H1 (cell line): ENCODE measurements around the gene ARL5C. TPM values are rescaled to one million over a fixed set of nuclear protein-coding genes. Genes with fewer than 3 reads are reported as not detected.

Experiments
- ASH2L ChIP-seq: fragments of 200-600, 300-600 bp; sonication (generic); IDR thresholded peaks from one replicate; pipeline ENCODE4 v1.7.1; 2017; ENCODE audit warnings: low read length
- CEBPB ChIP-seq: IDR thresholded peaks from 2 replicates; pipeline ENCODE4 v1.6.1; 2012; ENCODE audit warnings: low read depth, low read length
- CHD2 ChIP-seq: IDR thresholded peaks from 2 replicates; pipeline ENCODE4 v1.6.1; 2012; ENCODE audit warnings: low read length, improper control_type of control experiment
- CHD7 ChIP-seq: fragments of 300-600 bp; sonication (generic); IDR thresholded peaks from 2 replicates; pipeline ENCODE4 v1.7.1; 2012; ENCODE audit warnings: low read length, moderate library complexity, mild to moderate bottlenecking, inconsistent platforms; ENCODE audit not compliant: insufficient replicate concordance
- KDM5A ChIP-seq: fragments of 200-600 bp; IDR thresholded peaks from 2 replicates; pipeline ENCODE4 v1.7.1; 2012; ENCODE audit warnings: mild to moderate bottlenecking, low read length, inconsistent platforms, mixed read lengths
- RXRA ChIP-seq: IDR thresholded peaks from 2 replicates; pipeline ENCODE4 v1.6.1; 2011; ENCODE audit warnings: low read depth, mild to moderate bottlenecking, low read length, moderate library complexity; ENCODE audit not compliant: insufficient read depth
- SP2 ChIP-seq: IDR thresholded peaks from 2 replicates; pipeline ENCODE4 v1.6.1; 2012; ENCODE audit warnings: mild to moderate bottlenecking, low read length, inconsistent platforms
- SP4 ChIP-seq: IDR thresholded peaks from 2 replicates; pipeline ENCODE4 v1.6.1; 2012; ENCODE audit warnings: low read length, inconsistent platforms
- TCF12 ChIP-seq: IDR thresholded peaks from 2 replicates; pipeline ENCODE4 v1.6.1; 2011; ENCODE audit warnings: low read depth, mild to moderate bottlenecking, low read length
- USF2 ChIP-seq: IDR thresholded peaks from 2 replicates; pipeline ENCODE4 v1.6.1; 2011; ENCODE audit warnings: low read length, improper control_type of control experiment
- polyA plus RNA-seq, 7 experiments: library from polyadenylated mRNA; depleted of rRNA in 3 of 7; stranded (reverse) in 5 of 7; unstranded in 2 of 7; fragments of >200 nt in 5 of 7; fragments of 200-250 nt in 2 of 7; gene quantifications; 1 replicate in 5 of 7; 2 replicates in 1 of 7; 4 replicates in 1 of 7; pipeline versions ENCODE4 v1.2.1 to v1.2.3, GENCODE V29; 2011 to 2013; ENCODE audit warnings: missing spikeins in 2 of 7, mixed read lengths in 2 of 7
- total RNA-seq: library from RNA; stranded (reverse); fragmentation: NEBNext Ultra II Directional; extraction: Animal tissue kit (Norgen Biotek cat#: 25700); gene quantifications from 2 replicates; pipeline ENCODE4 v1.2.1, GENCODE V29; 2021

The ARL5C gene
- total and polyA plus RNA-seq, 2 of the 8 experiments (the other 6 are each of a cell fraction or from before 2014, with no cell fraction given), result not detected

- no peak for TF ChIP-seq CHD7
- TF ChIP-seq CHD2, result no peak
- TF ChIP-seq TCF12, result no peak
- TF ChIP-seq SP4, result peak; percentile 88
- TF ChIP-seq CEBPB, result no peak
- TF ChIP-seq USF2, result no peak
- no peak for TF ChIP-seq KDM5A
- no peak for TF ChIP-seq SP2
- peak; percentile 90 for TF ChIP-seq ASH2L
- TF ChIP-seq RXRA, result no peak
Observed at GRCh38 chr17:39200070-39200879, 34.3 kb upstream of the ARL5C start, which contains the start of gene RPL19 (continued).
